Liver (tissue), 3 donors: ENCODE results near the gene UBE2V1.

Experiments used
- EGR1 ChIP-seq, 2 donors: IDR thresholded peaks; 2 replicates each; pipeline ENCODE4 v1.6.1; 2016 to 2018; ENCODE audit warnings: antibody characterized with exemption in 2 of 2, low read depth in 2 of 2
- GABPA ChIP-seq, 2 donors: IDR thresholded peaks in 1 of 2; conservative IDR thresholded peaks in 1 of 2; 2 replicates each; pipeline ENCODE4 v1.6.1; 2016; ENCODE audit warnings: antibody characterized with exemption in 2 of 2, mild to moderate bottlenecking in 1 of 2, moderate library complexity in 1 of 2
- HNF4A ChIP-seq, 2 donors: conservative IDR thresholded peaks; 2 replicates each; pipeline ENCODE4 v1.6.1; 2016; ENCODE audit warnings: antibody characterized with exemption in 2 of 2, mild to moderate bottlenecking in 2 of 2
- JUND ChIP-seq, 2 donors: IDR thresholded peaks; 2 replicates each; pipeline ENCODE4 v1.6.1; 2016; ENCODE audit warnings: antibody characterized with exemption in 2 of 2
- NR2F2 ChIP-seq: IDR thresholded peaks from 2 replicates; pipeline ENCODE4 v1.6.1; 2016; ENCODE audit warnings: antibody characterized with exemption
- RAD21 ChIP-seq, 2 donors: IDR thresholded peaks; 2 replicates each; pipeline ENCODE4 v1.6.1; 2016; ENCODE audit warnings: antibody characterized with exemption in 2 of 2, mild to moderate bottlenecking in 2 of 2
- RXRA ChIP-seq, 2 donors: IDR thresholded peaks; 2 replicates each; pipeline ENCODE4 v1.6.1; 2017 to 2018; ENCODE audit warnings: antibody characterized with exemption in 2 of 2, mild to moderate bottlenecking in 1 of 2
- TAF1 ChIP-seq: conservative IDR thresholded peaks from 2 replicates; pipeline ENCODE4 v1.6.1; 2016; ENCODE audit warnings: antibody characterized with exemption, mild to moderate bottlenecking
- YY1 ChIP-seq: IDR thresholded peaks from 2 replicates; pipeline ENCODE4 v1.6.1; 2016; ENCODE audit warnings: antibody characterized with exemption, mild to moderate bottlenecking
- TF ChIP-seq, protein P1 (sequence below): fragments of 150-350 bp; IDR thresholded peaks from 2 replicates; pipeline ENCODE4 v1.5.1; 2017; ENCODE audit warnings: improper control_type of control experiment, low read depth, low read length; ENCODE audit not compliant: missing input control
- TF ChIP-seq, protein P2 (sequence below): IDR thresholded peaks from 2 replicates; pipeline ENCODE4 v1.6.1; 2016; ENCODE audit warnings: antibody characterized with exemption
- donor health status: healthy.
- donor health status: healthy.

DNA sequence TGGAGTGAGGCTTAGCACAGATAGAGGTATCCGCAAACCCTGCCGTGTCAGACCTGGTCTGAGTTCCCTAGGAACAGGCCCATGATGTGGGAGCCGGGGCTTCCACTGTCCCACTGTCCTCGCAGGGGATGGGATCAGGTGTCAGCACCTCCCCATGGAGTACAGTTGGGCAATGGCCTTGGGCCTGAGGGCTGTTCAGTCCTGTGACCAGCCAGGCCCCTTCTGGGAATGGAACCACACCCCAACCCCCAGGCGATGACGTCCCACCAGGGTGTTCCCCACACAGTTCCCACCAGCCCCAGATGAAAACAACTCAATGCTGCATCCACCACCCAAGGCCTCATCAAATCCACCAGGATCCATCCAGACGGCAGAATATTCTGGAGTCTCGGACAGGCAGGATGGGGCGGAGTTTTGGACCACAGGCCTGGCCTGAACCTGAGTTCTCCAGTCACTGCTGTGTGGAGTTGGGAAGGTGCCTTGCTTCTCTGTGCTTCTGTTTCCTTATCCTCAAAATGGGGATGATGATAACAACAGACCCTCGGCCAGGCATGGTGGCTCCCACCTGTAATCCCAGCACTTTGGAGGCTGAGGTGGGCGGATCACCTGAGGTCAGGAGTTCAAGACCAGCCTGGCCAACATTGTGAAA lies 62.2 kb downstream of the UBE2V1 start:
- TF ChIP-seq, protein P1, sequence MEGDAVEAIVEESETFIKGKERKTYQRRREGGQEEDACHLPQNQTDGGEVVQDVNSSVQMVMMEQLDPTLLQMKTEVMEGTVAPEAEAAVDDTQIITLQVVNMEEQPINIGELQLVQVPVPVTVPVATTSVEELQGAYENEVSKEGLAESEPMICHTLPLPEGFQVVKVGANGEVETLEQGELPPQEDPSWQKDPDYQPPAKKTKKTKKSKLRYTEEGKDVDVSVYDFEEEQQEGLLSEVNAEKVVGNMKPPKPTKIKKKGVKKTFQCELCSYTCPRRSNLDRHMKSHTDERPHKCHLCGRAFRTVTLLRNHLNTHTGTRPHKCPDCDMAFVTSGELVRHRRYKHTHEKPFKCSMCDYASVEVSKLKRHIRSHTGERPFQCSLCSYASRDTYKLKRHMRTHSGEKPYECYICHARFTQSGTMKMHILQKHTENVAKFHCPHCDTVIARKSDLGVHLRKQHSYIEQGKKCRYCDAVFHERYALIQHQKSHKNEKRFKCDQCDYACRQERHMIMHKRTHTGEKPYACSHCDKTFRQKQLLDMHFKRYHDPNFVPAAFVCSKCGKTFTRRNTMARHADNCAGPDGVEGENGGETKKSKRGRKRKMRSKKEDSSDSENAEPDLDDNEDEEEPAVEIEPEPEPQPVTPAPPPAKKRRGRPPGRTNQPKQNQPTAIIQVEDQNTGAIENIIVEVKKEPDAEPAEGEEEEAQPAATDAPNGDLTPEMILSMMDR = no peak
- TF ChIP-seq EGR1 (IDR thresholded peaks at IDR 0.05; ENCODE audit: low read depth in 2 of 2) (no peak), GABPA (IDR thresholded peaks at IDR 0.05 in 1 of 2, conservative IDR thresholded peaks at IDR 0.05 in 1 of 2) (no peak), JUND (IDR thresholded peaks at IDR 0.05) (no peak), TAF1 (no peak), RAD21 (IDR thresholded peaks at IDR 0.05) (no peak), HNF4A (conservative IDR thresholded peaks at IDR 0.05) (no peak), NR2F2 (no peak), RXRA (IDR thresholded peaks at IDR 0.05) (no peak), YY1 (no peak)
- TF ChIP-seq, protein P2, sequence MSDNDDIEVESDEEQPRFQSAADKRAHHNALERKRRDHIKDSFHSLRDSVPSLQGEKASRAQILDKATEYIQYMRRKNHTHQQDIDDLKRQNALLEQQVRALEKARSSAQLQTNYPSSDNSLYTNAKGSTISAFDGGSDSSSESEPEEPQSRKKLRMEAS = no peak
